Osteoblast (primary cell): ENCODE measurements around the gene KCNQ1. TPM values are rescaled to one million over a fixed set of nuclear protein-coding genes. Genes with fewer than 3 reads are reported as not detected.

Experiments
- DNase-seq: peaks from one replicate; pipeline ENCODE4 v3.0.0; 2011; ENCODE audit warnings: low spot score, mixed read lengths; ENCODE audit not compliant: insufficient read length; ENCODE audit errors: missing footprints
- H2AFZ ChIP-seq: 2 replicates; pipeline ENCODE4 v1.6.0; 2011; ENCODE audit warnings: mild to moderate bottlenecking, low read length
- H3K27ac ChIP-seq: 2 replicates; pipeline ENCODE4 v1.5.1; 2011; ENCODE audit warnings: mild to moderate bottlenecking, low read depth, low read length, moderate library complexity
- H3K27me3 ChIP-seq: 2 replicates; pipeline ENCODE4 v1.6.0; 2012; ENCODE audit warnings: mild to moderate bottlenecking, control low read depth, inconsistent platforms, low read length, moderate library complexity; ENCODE audit not compliant: insufficient read depth
- H3K36me3 ChIP-seq: 2 replicates; pipeline ENCODE4 v1.5.1; 2011; ENCODE audit warnings: mild to moderate bottlenecking, low read length, control low read depth, moderate library complexity; ENCODE audit not compliant: insufficient read depth
- H3K4me1 ChIP-seq: 2 replicates; pipeline ENCODE4 v1.5.1; 2011; ENCODE audit warnings: mild to moderate bottlenecking, low read length, control low read depth, moderate library complexity; ENCODE audit not compliant: insufficient read depth
- H3K4me2 ChIP-seq: 2 replicates; pipeline ENCODE4 v1.6.0; 2011; ENCODE audit warnings: mild to moderate bottlenecking, low read length; ENCODE audit not compliant: insufficient read depth
- H3K4me3 ChIP-seq: fragments of 200-600 bp; sonication (generic); 3 replicates; pipeline ENCODE4 v1.5.1; 2012; ENCODE audit warnings: mild to moderate bottlenecking, low read length, inconsistent platforms; ENCODE audit not compliant: insufficient read depth
- H3K79me2 ChIP-seq: 2 replicates; pipeline ENCODE4 v1.6.0; 2012; ENCODE audit warnings: mild to moderate bottlenecking, low read length, control low read depth, inconsistent platforms; ENCODE audit not compliant: insufficient read depth
- H3K9me3 ChIP-seq: 2 replicates; pipeline ENCODE4 v1.5.1; 2011; ENCODE audit warnings: low read depth, low read length, control low read depth
- H4K20me1 ChIP-seq: 2 replicates; pipeline ENCODE4 v1.6.0; 2012; ENCODE audit warnings: mild to moderate bottlenecking, low read length, control low read depth; ENCODE audit not compliant: insufficient read depth
- CTCF ChIP-seq: IDR thresholded peaks from 2 replicates; pipeline ENCODE4 v1.5.1; 2011; ENCODE audit warnings: mild to moderate bottlenecking, low read depth, low read length, moderate library complexity; ENCODE audit errors: extremely low read depth
- total RNA-seq: library from RNA; depleted of rRNA; stranded (reverse); fragments of >200 nt; gene quantifications from 2 replicates; pipeline ENCODE4 v1.2.3, GENCODE V29; 2012

The KCNQ1 gene
- total RNA-seq, 1 donor, result not detected

GRCh38 chr11:2890466-2891294 lies 445.9 kb downstream of the KCNQ1 start:
- Histone ChIP-seq H3K27me3 (peaks cover 10% of the 10 kb centered on the region), H3K27ac (no peak overlapping the region), H3K4me1 (peaks cover 6% of the 10 kb centered on the region), H3K4me2 (no peak overlapping the region), H4K20me1 (no peaks in the 10 kb centered on the region), H3K36me3 (no peaks in the 10 kb centered on the region), H2AFZ (no peak overlapping the region), H3K9me3 (no peaks in the 10 kb centered on the region), H3K4me3 (no peak overlapping the region), H3K79me2 (no peaks in the 10 kb centered on the region)
- no peak for DNase-seq
- no peak for TF ChIP-seq CTCF

DNA sequence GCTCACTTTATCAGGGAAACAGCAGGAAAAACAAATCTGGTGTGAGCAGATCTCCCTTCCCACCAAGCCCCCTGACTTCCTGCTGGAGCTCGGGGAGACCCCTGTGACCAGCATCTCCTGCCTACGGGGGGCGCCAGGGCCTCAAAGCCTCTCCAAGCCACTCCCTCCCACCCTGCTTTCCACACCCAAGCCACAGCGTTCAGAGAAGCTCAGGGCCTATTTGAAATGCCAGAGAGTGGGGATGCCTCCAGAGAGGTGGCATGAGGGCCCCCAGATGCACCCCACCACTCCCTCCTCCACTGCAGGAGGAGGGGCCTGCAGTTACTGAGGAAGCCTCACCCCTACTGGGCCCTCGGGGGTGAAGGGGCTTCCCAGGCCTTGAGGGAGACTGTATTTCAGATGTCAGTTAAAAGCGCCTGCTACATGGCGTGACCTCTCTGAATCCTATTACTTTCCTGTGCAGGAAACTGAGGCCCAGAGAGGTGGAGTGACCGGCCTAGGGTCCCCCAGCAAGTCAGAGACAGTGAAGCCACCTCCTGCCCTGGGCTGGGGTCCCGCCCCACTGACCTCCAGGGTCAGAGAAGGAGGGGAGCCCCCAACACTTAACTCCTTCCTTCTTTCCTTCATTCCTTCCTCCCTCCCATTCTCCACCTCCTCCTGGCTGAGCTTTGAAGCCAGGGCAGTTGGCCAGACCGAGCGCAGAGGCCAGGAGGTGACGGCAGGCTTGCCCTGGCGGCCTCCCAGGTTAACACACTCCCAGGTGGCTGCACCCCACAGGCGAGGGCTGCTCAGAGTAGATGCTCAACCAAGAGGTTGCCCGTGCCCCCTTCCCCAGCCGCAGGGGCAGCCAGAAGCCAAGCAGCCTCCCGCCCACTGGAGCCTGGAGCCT lies 446.8 kb downstream of the KCNQ1 start:
- peaks cover 6% of the 10 kb centered on the region for H3K4me1 ChIP-seq
- peak overlapping the region; percentile 77 for H3K4me3 ChIP-seq
- no peaks in the 10 kb centered on the region for H3K9me3 ChIP-seq
- no peaks in the 10 kb centered on the region for H3K79me2 ChIP-seq
- H4K20me1 ChIP-seq, result no peaks in the 10 kb centered on the region
- H3K27me3 ChIP-seq, result peaks cover 5% of the 10 kb centered on the region
- no peaks in the 10 kb centered on the region for H3K36me3 ChIP-seq
- peak overlapping the region; percentile 88 for H3K4me2 ChIP-seq
- no peak overlapping the region for H3K27ac ChIP-seq
- peak overlapping the region; percentile 95 for H2AFZ ChIP-seq
- peak; percentile 98 for DNase-seq
- TF ChIP-seq CTCF, result no peak

- peak overlapping the region; percentile 88 for H3K4me2 ChIP-seq
- TF ChIP-seq CTCF, result peak; percentile 74
- no peak overlapping the region for H3K27ac ChIP-seq
Observed at GRCh38 chr11:2892215-2892966, 447.6 kb downstream of the KCNQ1 start.

More at GRCh38 chr11:2892215-2892966, 447.6 kb downstream of the KCNQ1 start:
- Histone ChIP-seq H3K4me3 (peak overlapping the region; percentile 77), H3K4me1 (peaks cover 6% of the 10 kb centered on the region), H3K27me3 (no peaks in the 10 kb centered on the region), H3K36me3 (no peaks in the 10 kb centered on the region), H2AFZ (peak overlapping the region; percentile 95), H3K9me3 (no peaks in the 10 kb centered on the region), H4K20me1 (no peaks in the 10 kb centered on the region), H3K79me2 (no peaks in the 10 kb centered on the region)
- peak; percentile 93 for DNase-seq
